Measurements from ENCODE around the gene RBPJ.

The RBPJ gene

DNA sequence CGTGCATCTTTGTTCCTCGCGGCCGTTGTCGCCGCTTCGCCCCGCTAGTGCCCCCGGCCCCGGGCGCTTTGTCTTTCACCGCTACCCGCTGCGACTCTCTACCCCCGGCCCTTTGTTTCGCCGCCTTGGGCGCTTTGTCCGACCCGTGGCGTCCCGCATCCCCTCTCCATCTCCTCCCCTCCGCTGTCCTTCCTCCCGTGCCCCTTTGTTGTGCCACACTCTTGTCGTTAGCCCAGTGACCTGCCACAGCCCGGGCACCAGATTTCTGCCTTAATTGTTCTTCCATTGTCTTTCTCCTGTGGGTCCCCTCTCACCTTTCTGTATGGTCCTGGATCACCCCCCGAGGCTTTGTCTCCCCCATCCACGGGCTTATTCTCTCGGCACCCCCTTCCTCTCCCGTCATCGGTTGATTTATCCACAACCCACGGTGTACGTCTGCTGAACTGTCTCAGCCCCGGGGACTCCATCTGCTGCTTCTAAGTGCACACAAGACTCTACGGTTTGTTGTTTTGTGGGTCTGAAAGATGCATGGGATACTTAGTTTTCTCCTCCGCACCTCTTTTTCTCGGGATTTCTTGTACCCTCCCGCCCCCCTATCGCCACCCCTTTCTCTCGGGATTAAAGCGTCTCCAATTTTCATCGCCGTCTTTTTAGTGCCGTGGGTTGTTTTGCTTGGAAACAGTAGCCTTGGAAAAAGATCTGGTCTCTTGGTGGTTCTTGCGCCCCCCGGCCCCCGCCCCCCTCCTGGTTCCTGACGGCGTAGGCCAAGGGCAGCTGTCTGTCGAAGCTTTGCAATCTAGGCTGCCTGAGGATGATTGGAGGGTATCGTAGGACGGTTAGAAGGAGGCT is 783 bp downstream of the RBPJ start:
- Histone ChIP-seq H3K27me3 (ENCODE audit: insufficient read depth, low read length) (no peaks in the 10 kb centered on the region), H3K36me3 (ENCODE audit: insufficient read depth, low read length) (no peaks in the 10 kb centered on the region), H3K4me1 (ENCODE audit: control insufficient read depth, insufficient read depth, low read length, unreplicated experiment) (peaks cover 35% of the 10 kb centered on the region), H2AFZ (ENCODE audit: low read length, unreplicated experiment) (no peak overlapping the region), H3K27ac (ENCODE audit: low read depth, low read length) (peak overlapping the region; percentile 75), H3K79me2 (ENCODE audit: control insufficient read depth, insufficient read depth, low read length, unreplicated experiment) (peaks cover 59% of the 10 kb centered on the region), H3K4me3 (ENCODE audit: low read depth, low read length) (peak overlapping the region; percentile 98)

DNA sequence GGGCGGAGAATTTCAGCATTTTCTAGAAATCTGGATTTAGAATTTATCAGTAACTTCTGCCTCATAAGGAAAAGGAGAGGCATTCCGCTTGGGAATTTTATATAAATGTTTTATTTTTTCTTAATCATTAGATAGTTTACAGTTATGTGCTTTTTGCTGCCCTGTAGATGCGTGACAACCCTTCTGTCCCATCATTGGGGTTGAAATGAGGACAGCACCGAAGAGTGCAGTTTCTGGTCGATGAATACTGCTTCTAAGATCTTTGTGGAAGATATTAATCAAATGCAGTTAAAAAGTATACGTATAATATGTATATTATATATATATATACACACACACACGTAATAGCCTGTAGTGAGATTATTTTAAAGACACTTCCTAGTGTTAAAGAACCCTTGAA is 1.5 kb downstream of the RBPJ start:
- Histone ChIP-seq H3K27me3 (ENCODE audit: insufficient read depth, low read length) (no peaks in the 10 kb centered on the region), H3K4me1 (ENCODE audit: control insufficient read depth, insufficient read depth, low read length, unreplicated experiment) (peaks cover 41% of the 10 kb centered on the region), H3K4me3 (ENCODE audit: low read depth, low read length) (peak overlapping the region; percentile 98), H3K36me3 (ENCODE audit: insufficient read depth, low read length) (no peaks in the 10 kb centered on the region), H3K27ac (ENCODE audit: low read depth, low read length) (peak overlapping the region; percentile 75), H3K79me2 (ENCODE audit: control insufficient read depth, insufficient read depth, low read length, unreplicated experiment) (peaks cover 66% of the 10 kb centered on the region), H2AFZ (ENCODE audit: low read length, unreplicated experiment) (no peak overlapping the region)

DNA sequence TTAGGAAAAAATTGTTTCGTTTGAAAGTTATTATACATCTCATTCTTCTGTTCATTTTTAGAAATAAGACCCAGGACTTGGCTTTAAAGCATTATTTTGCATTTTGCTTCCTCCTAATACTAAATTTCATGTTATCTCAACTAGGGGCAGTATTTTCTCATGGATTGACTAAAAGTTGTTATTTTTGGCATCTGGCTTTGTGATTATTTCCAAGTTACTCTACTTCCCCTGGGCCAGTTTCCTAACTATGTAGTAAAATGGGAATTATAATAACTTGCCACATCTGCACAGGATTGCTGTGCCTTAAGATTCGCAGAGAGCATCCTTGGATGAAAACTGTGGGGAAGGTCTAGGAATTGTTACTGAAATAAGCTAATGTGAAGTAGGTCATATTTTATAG is 3.0 kb downstream of the RBPJ start:
- H2AFZ ChIP-seq (ENCODE audit: low read length, unreplicated experiment): no peak overlapping the region
- H3K36me3 ChIP-seq (ENCODE audit: insufficient read depth, low read length): no peaks in the 10 kb centered on the region
- H3K4me3 ChIP-seq (ENCODE audit: low read depth, low read length): peak overlapping the region; percentile 98
- peak overlapping the region; percentile 75 for H3K27ac ChIP-seq (ENCODE audit: low read depth, low read length)
- peaks cover 81% of the 10 kb centered on the region for H3K79me2 ChIP-seq (ENCODE audit: control insufficient read depth, insufficient read depth, low read length, unreplicated experiment)
- H3K4me1 ChIP-seq (ENCODE audit: control insufficient read depth, insufficient read depth, low read length, unreplicated experiment): peaks cover 41% of the 10 kb centered on the region
- H3K27me3 ChIP-seq (ENCODE audit: insufficient read depth, low read length): no peaks in the 10 kb centered on the region

DNA sequence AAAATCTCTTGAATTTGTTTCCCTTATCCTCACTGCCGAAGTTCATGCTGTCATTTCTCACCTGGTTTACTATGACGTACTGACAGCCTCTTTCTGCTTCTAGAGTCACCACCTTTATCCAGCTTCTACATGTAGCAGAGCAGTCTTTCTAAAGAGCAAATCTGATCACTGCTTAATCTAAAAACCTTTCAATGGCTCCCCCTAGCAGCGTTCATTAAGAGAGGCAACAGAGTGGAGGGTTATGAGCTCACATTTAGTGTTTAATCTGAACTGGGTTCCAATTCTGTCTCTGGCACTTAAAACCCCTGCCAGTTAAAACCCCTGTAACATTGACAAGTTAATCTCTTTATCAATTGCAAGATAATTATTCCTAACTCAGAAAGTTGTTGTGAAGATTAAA is 4.4 kb downstream of the RBPJ start:
- peak overlapping the region; percentile 4; the same call in 1 of the 2 replicates for H3K4me3 ChIP-seq (ENCODE audit: low read depth, low read length)
- no peak overlapping the region for H2AFZ ChIP-seq (ENCODE audit: low read length, unreplicated experiment)
- peaks cover 41% of the 10 kb centered on the region for H3K4me1 ChIP-seq (ENCODE audit: control insufficient read depth, insufficient read depth, low read length, unreplicated experiment)

DNA sequence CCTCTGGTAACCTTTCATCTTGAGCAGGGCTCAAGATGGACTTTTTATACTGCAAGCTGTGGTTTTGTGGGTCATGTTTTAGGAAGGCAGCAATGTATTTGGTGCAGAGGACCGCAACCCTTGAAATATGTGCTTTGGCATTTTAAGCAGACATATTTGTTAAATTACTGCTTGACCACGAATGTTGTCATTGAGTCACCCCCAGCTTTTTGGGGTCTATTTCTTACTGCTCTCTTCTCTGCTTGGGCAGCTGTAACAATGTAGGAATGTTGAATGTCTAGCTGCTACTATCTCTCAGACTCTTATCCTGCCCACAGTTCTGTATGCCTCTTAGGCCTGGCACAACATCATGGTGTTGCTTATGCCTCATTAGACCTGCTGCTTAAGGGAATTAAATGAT is 6.0 kb downstream of the RBPJ start:
- Histone ChIP-seq H3K36me3 (ENCODE audit: insufficient read depth, low read length) (no peaks in the 10 kb centered on the region), H3K79me2 (ENCODE audit: control insufficient read depth, insufficient read depth, low read length, unreplicated experiment) (peaks cover 97% of the 10 kb centered on the region), H3K4me1 (ENCODE audit: control insufficient read depth, insufficient read depth, low read length, unreplicated experiment) (peaks cover 48% of the 10 kb centered on the region), H2AFZ (ENCODE audit: low read length, unreplicated experiment) (no peak overlapping the region), H3K4me3 (ENCODE audit: low read depth, low read length) (peak overlapping the region; percentile 24; the same call in 1 of the 2 replicates), H3K27ac (ENCODE audit: low read depth, low read length) (peak overlapping the region; percentile 69), H3K27me3 (ENCODE audit: insufficient read depth, low read length) (no peaks in the 10 kb centered on the region)

More for the DNA sequence above, 4.4 kb downstream of the RBPJ start:
- H3K27ac ChIP-seq (ENCODE audit: low read depth, low read length): no peak overlapping the region
- H3K79me2 ChIP-seq (ENCODE audit: control insufficient read depth, insufficient read depth, low read length, unreplicated experiment): peaks cover 89% of the 10 kb centered on the region
- no peaks in the 10 kb centered on the region for H3K27me3 ChIP-seq (ENCODE audit: insufficient read depth, low read length)
- H3K36me3 ChIP-seq (ENCODE audit: insufficient read depth, low read length): no peaks in the 10 kb centered on the region

DNA sequence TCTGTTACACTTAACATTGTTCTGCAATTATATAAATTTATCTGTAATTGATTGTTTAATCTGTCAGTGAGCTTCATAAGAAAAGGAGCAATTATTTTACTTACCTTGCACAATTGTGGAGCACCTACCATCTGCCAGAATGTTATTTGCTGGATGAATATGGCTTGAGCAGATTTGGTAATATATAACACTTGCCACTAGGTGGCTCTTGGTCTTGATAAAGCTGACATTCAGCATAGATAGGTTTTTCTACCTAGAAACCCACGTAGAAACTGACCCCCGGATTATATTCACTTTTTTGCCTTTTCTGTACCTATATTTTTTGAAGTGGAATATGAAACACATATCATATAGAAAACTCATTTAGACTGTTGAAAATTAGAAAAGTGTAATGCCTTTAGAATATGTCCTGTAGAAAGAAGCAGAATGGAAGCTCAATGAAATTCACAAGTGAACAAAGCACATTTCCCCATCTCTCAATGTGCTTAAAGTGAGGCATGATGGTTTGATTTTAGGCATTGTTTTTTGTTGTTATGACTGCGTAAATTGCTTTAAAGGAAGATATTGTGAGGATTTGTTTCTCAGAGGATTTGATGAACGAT is 9.5 kb downstream of the RBPJ start:
- no peaks in the 10 kb centered on the region; the same call in 1 of the 2 replicates for H3K36me3 ChIP-seq (ENCODE audit: insufficient read depth, low read length)
- peaks cover 30% of the 10 kb centered on the region for H3K4me1 ChIP-seq (ENCODE audit: control insufficient read depth, insufficient read depth, low read length, unreplicated experiment)
- peaks cover 93% of the 10 kb centered on the region for H3K79me2 ChIP-seq (ENCODE audit: control insufficient read depth, insufficient read depth, low read length, unreplicated experiment)
- no peaks in the 10 kb centered on the region for H3K27me3 ChIP-seq (ENCODE audit: insufficient read depth, low read length)
- H3K4me3 ChIP-seq (ENCODE audit: low read depth, low read length): no peak overlapping the region
- no peak overlapping the region for H3K27ac ChIP-seq (ENCODE audit: low read depth, low read length)
- H2AFZ ChIP-seq (ENCODE audit: low read length, unreplicated experiment): no peak overlapping the region

DNA sequence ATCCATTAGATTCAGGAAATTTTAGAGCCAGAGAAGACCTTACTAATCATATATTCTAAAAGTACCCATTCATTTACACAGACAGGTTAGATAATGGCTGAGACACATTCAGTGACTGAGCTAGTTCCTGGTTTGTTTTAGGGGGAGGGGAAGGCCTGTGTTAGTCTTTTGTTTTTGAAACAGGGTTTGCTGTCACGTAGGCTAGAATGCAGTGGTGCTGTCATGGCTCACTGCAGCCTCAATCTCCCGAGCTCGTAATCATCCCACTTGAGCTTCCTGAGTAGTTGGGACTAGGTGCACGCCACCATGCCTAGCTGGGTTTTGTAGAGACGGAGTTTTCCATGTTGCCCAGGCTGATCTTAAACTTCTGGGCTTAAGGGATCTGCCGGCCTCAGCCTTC is 10.1 kb downstream of the RBPJ start:
- Histone ChIP-seq H3K79me2 (ENCODE audit: control insufficient read depth, insufficient read depth, low read length, unreplicated experiment) (peaks cover 93% of the 10 kb centered on the region), H3K27ac (ENCODE audit: low read depth, low read length) (no peak overlapping the region), H3K36me3 (ENCODE audit: insufficient read depth, low read length) (no peaks in the 10 kb centered on the region; the same call in 1 of the 2 replicates), H3K4me3 (ENCODE audit: low read depth, low read length) (no peak overlapping the region), H3K27me3 (ENCODE audit: insufficient read depth, low read length) (no peaks in the 10 kb centered on the region), H3K4me1 (ENCODE audit: control insufficient read depth, insufficient read depth, low read length, unreplicated experiment) (peaks cover 23% of the 10 kb centered on the region), H2AFZ (ENCODE audit: low read length, unreplicated experiment) (no peak overlapping the region)

DNA sequence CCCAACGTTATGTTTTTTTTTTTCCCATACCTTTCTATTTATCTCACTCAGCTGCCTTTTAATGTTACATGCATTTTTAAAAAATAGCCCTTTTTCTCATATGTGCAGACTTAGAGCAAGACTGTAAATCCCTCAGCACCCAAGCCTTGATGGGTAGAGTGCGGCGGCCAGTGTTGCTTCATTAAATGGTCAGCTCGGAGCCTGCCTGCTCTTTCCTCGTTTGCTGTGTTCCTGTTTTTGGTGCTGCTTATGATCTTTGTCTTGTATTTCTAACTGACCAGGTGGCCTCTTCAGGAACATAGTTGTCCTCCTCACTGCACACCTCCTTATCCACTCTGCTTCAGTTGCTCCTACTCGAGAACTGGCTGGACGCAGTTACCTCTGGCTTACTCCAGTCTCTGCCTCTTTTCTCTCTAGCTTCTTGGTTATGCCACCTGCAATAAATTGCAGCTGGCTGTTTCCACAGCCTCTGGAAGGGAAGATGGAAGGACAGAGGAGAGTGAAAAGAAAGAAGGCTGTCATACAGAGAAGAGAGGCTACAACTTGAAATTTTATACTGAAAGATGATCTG is 10.7 kb downstream of the RBPJ start:
- Histone ChIP-seq H3K27ac (ENCODE audit: low read depth, low read length) (no peak overlapping the region), H3K4me3 (ENCODE audit: low read depth, low read length) (no peak overlapping the region), H2AFZ (ENCODE audit: low read length, unreplicated experiment) (no peak overlapping the region), H3K36me3 (ENCODE audit: insufficient read depth, low read length) (no peaks in the 10 kb centered on the region; the same call in 1 of the 2 replicates), H3K27me3 (ENCODE audit: insufficient read depth, low read length) (no peaks in the 10 kb centered on the region), H3K4me1 (ENCODE audit: control insufficient read depth, insufficient read depth, low read length, unreplicated experiment) (peaks cover 19% of the 10 kb centered on the region), H3K79me2 (ENCODE audit: control insufficient read depth, insufficient read depth, low read length, unreplicated experiment) (peaks cover 94% of the 10 kb centered on the region)

DNA sequence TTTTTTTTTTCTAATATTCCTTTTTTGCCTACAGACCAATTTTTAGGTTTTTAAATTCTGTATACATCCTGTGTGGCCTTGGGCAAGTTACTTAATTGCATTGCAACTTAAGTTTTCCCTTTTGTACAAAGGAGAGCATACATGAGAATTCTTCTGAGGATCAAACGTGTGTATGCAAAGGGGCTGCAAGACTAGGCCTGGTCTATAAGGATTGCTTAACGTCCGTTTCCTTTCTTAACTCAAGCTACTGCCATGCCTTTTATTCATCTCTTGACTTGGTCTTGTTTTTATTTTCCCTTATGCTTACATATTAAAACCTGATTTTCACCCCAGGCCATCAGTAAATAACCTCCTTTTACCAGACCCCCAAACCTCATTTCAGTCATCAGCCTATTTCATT is 13.6 kb downstream of the RBPJ start:
- Histone ChIP-seq H3K36me3 (ENCODE audit: insufficient read depth, low read length) (no peaks in the 10 kb centered on the region; the same call in 1 of the 2 replicates), H3K27ac (ENCODE audit: low read depth, low read length) (no peak overlapping the region), H3K4me1 (ENCODE audit: control insufficient read depth, insufficient read depth, low read length, unreplicated experiment) (peaks cover 11% of the 10 kb centered on the region), H3K79me2 (ENCODE audit: control insufficient read depth, insufficient read depth, low read length, unreplicated experiment) (peaks cover 87% of the 10 kb centered on the region), H2AFZ (ENCODE audit: low read length, unreplicated experiment) (no peak overlapping the region), H3K4me3 (ENCODE audit: low read depth, low read length) (no peak overlapping the region), H3K27me3 (ENCODE audit: insufficient read depth, low read length) (no peaks in the 10 kb centered on the region)

DNA sequence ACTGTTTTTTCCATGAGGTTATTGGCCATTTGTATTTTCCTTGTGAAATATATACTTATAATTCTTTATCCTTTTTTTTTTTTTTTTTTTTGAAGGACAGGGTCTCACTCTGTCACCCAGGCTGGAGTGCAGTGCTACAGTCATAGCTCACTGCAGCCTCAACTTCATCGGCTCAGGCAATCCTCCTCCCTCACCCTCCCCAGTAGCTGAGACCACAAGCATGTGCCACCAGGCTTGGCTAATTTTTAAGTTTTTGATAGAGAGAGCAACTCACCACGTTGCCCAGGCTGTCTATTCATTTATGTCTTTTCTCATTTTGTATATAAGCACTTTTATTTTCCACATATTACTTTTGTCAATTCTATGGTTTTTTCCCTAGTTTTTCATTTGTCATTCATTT is 16.8 kb downstream of the RBPJ start:
- Histone ChIP-seq H3K79me2 (ENCODE audit: control insufficient read depth, insufficient read depth, low read length, unreplicated experiment) (peaks cover 86% of the 10 kb centered on the region), H3K27me3 (ENCODE audit: insufficient read depth, low read length) (no peaks in the 10 kb centered on the region), H2AFZ (ENCODE audit: low read length, unreplicated experiment) (no peak overlapping the region)

More for the DNA sequence above, 16.8 kb downstream of the RBPJ start:
- Histone ChIP-seq H3K4me3 (ENCODE audit: low read depth, low read length) (no peak overlapping the region), H3K4me1 (ENCODE audit: control insufficient read depth, insufficient read depth, low read length, unreplicated experiment) (peaks cover 23% of the 10 kb centered on the region), H3K27ac (ENCODE audit: low read depth, low read length) (no peak overlapping the region), H3K36me3 (ENCODE audit: insufficient read depth, low read length) (no peaks in the 10 kb centered on the region; the same call in 1 of the 2 replicates)
